H1 (cell line): ENCODE data around the gene OR52I1. TPM values are rescaled to one million over a fixed set of nuclear protein-coding genes. Genes with fewer than 3 reads are reported as not detected.

Experiments used
- CTCF ChIA-PET: fragments of 300-600 bp; sonication (Branson Sonifier 250); formaldehyde crosslinking; loops from one replicate; lab custom pipeline; 2021; ENCODE audit not compliant: partially characterized antibody; lab: Charles Lee
- POLR2A ChIA-PET: fragments of 300-600 bp; sonication (Branson Sonifier 250); formaldehyde crosslinking; loops from one replicate; lab custom pipeline; 2021; ENCODE audit warnings: inconsistent platforms; ENCODE audit not compliant: partially characterized antibody; lab: Charles Lee
- DNase-seq, 2 experiments: peaks; one replicate each; pipeline versions ENCODE4 v3.0.0 to v3.0.0-alpha.2; 2010 to 2022; ENCODE audit warnings: low spot score in 2 of 2, low read depth in 1 of 2, mixed read lengths in 1 of 2
- FAIRE-seq: peaks from 2 replicates; lab custom pipeline; 2011; peaks lifted over from hg19 to GRCh38; lab: Jason Lieb, UNC
- H2AFZ ChIP-seq: 2 replicates; pipeline ENCODE4 v1.8.1; 2012; ENCODE audit warnings: low read length, inconsistent platforms
- H2AK5ac ChIP-seq: 2 replicates; pipeline ENCODE4 v1.6.1; 2013; ENCODE audit warnings: low read depth, low read length
- H2BK120ac ChIP-seq: replicated peaks from 2 replicates; pipeline ENCODE3; 2013; ENCODE audit warnings: low read depth, low read length, inconsistent platforms
- H2BK12ac ChIP-seq: 2 replicates; pipeline ENCODE4 v1.6.1; 2013; ENCODE audit warnings: low read depth, low read length
- H2BK15ac ChIP-seq: 2 replicates; pipeline ENCODE4 v1.6.1; 2013; ENCODE audit warnings: low read length
- H2BK20ac ChIP-seq: 2 replicates; pipeline ENCODE4 v1.6.1; 2013; ENCODE audit warnings: low read length
- H2BK5ac ChIP-seq: 2 replicates; pipeline ENCODE4 v1.6.1; 2013; ENCODE audit warnings: low read depth, low read length
- H3K14ac ChIP-seq: 2 replicates; pipeline ENCODE4 v1.6.1; 2013; ENCODE audit warnings: inconsistent platforms; ENCODE audit not compliant: insufficient read length
- H3K18ac ChIP-seq: 2 replicates; pipeline ENCODE4 v1.6.1; 2013; ENCODE audit warnings: low read length; ENCODE audit errors: extremely low read depth
- H3K23ac ChIP-seq: 2 replicates; pipeline ENCODE4 v1.6.1; 2013; ENCODE audit warnings: inconsistent platforms; ENCODE audit not compliant: insufficient read length
- H3K23me2 ChIP-seq: 2 replicates; pipeline ENCODE4 v1.6.1; 2013; ENCODE audit warnings: low read depth, low read length
- H3K27ac ChIP-seq: 2 replicates; pipeline ENCODE4 v1.6.1; 2011; ENCODE audit warnings: low read depth, low read length, inconsistent platforms
- H3K27me3 ChIP-seq, 4 experiments: replicated peaks in 1 of 4; 1 replicate in 1 of 4; 2 replicates in 3 of 4; pipeline versions ENCODE4 v1.6.1 to v1.8.1; 2011 to 2013; ENCODE audit warnings: low read length in 3 of 4, mild to moderate bottlenecking in 3 of 4, inconsistent platforms in 2 of 4, mixed read lengths in 2 of 4, moderate library complexity in 1 of 4; ENCODE audit not compliant: control insufficient read depth in 3 of 4, insufficient read depth in 3 of 4; ENCODE audit errors: extremely low read depth in 1 of 4
- H3K36me3 ChIP-seq, 4 experiments: 2 replicates each; pipeline versions ENCODE4 v1.6.1 to v1.8.1; 2011 to 2013; ENCODE audit warnings: mild to moderate bottlenecking in 4 of 4, low read length in 3 of 4, moderate library complexity in 2 of 4, control low read depth in 1 of 4, inconsistent platforms in 1 of 4; ENCODE audit not compliant: insufficient read depth in 4 of 4, control insufficient read depth in 2 of 4
- H3K4ac ChIP-seq: replicated peaks from 2 replicates; pipeline ENCODE3; 2013; ENCODE audit warnings: low read length, low read depth, mixed read lengths, inconsistent platforms; ENCODE audit not compliant: insufficient read length
- H3K4me1 ChIP-seq, 4 experiments: replicated peaks in 1 of 4; 1 replicate in 1 of 4; 2 replicates in 3 of 4; pipeline versions ENCODE4 v1.6.1 to v1.8.1; 2011 to 2013; ENCODE audit warnings: low read length in 3 of 4, inconsistent platforms in 2 of 4, mixed read lengths in 1 of 4; ENCODE audit not compliant: insufficient read depth in 4 of 4, control insufficient read depth in 3 of 4
- H3K4me2 ChIP-seq, 2 experiments: 2 replicates each; pipeline versions ENCODE4 v1.6.1 to v1.8.1; 2011 to 2013; ENCODE audit warnings: low read depth in 2 of 2, low read length in 2 of 2, control low read depth in 1 of 2, inconsistent platforms in 1 of 2, mild to moderate bottlenecking in 1 of 2; ENCODE audit not compliant: insufficient read depth in 1 of 2
- H3K4me3 ChIP-seq, 4 experiments: fragments of 200-600, 300-600 bp in 1 of 4; sonication (generic), shearing (Covaris generic), sonication (Bioruptor Twin) in 1 of 4; 2 replicates each; pipeline versions ENCODE4 v1.5.1 to v1.8.1; 2011 to 2016; ENCODE audit warnings: low read length in 4 of 4, low read depth in 3 of 4, control low read depth in 2 of 4, inconsistent platforms in 2 of 4, mild to moderate bottlenecking in 2 of 4, mixed read lengths in 1 of 4, moderate library complexity in 1 of 4; ENCODE audit not compliant: insufficient read depth in 2 of 4; ENCODE audit errors: extremely low read depth in 1 of 4
- H3K56ac ChIP-seq: replicated peaks from 2 replicates; pipeline ENCODE3; 2013; ENCODE audit warnings: low read depth, mild to moderate bottlenecking, mixed read lengths, low read length, inconsistent platforms; ENCODE audit not compliant: insufficient read length
- H3K79me1 ChIP-seq: 2 replicates; pipeline ENCODE4 v1.6.1; 2013; ENCODE audit warnings: low read depth, low read length, control low read depth
- H3K79me2 ChIP-seq, 2 experiments: 2 replicates each; pipeline versions ENCODE4 v1.6.1 to v1.8.1; 2012 to 2013; ENCODE audit warnings: low read length in 2 of 2, mild to moderate bottlenecking in 2 of 2, inconsistent platforms in 1 of 2; ENCODE audit not compliant: insufficient read depth in 2 of 2, control insufficient read depth in 1 of 2
- H3K9ac ChIP-seq, 4 experiments: replicated peaks in 1 of 4; 1 replicate in 1 of 4; 2 replicates in 3 of 4; pipeline versions ENCODE4 v1.6.1 to v1.8.1; 2011 to 2013; ENCODE audit warnings: low read depth in 3 of 4, low read length in 3 of 4, control low read depth in 2 of 4, mild to moderate bottlenecking in 2 of 4, moderate library complexity in 2 of 4, inconsistent platforms in 1 of 4; ENCODE audit errors: extremely low read depth in 1 of 4
- H3K9me3 ChIP-seq, 2 experiments: 2 replicates each; pipeline versions ENCODE4 v1.6.1 to v1.8.1; 2012 to 2013; ENCODE audit warnings: mild to moderate bottlenecking in 2 of 2, moderate library complexity in 2 of 2, control low read depth in 1 of 2, inconsistent platforms in 1 of 2, low read depth in 1 of 2, low read length in 1 of 2, mixed read lengths in 1 of 2; ENCODE audit not compliant: insufficient read depth in 2 of 2
- H4K20me1 ChIP-seq, 2 experiments: replicated peaks in 1 of 2; 2 replicates each; pipeline versions ENCODE3 to v1.8.1; 2011 to 2013; ENCODE audit warnings: inconsistent platforms in 2 of 2, low read length in 2 of 2, mild to moderate bottlenecking in 1 of 2; ENCODE audit not compliant: insufficient read depth in 2 of 2, control insufficient read depth in 1 of 2
- H4K5ac ChIP-seq: 2 replicates; pipeline ENCODE4 v1.6.1; 2013; ENCODE audit warnings: low read length, low read depth, mixed read lengths, inconsistent platforms; ENCODE audit not compliant: insufficient read length
- H4K8ac ChIP-seq: 2 replicates; pipeline ENCODE4 v1.8.0; 2013; ENCODE audit warnings: mild to moderate bottlenecking, moderate library complexity, low read length, inconsistent platforms; ENCODE audit not compliant: insufficient read depth; ENCODE audit errors: extremely low read depth
- H4K91ac ChIP-seq: replicated peaks from 2 replicates; pipeline ENCODE3; 2013; ENCODE audit warnings: low read length, mixed read lengths, inconsistent platforms; ENCODE audit not compliant: insufficient read length
- ASH2L ChIP-seq: fragments of 200-600, 300-600 bp; sonication (generic); IDR thresholded peaks from one replicate; pipeline ENCODE4 v1.7.1; 2017; ENCODE audit warnings: low read length
- CEBPB ChIP-seq: IDR thresholded peaks from 2 replicates; pipeline ENCODE4 v1.6.1; 2012; ENCODE audit warnings: low read depth, low read length
- EP300 ChIP-seq, 2 experiments: IDR thresholded peaks; 1 replicate in 1 of 2; 2 replicates in 1 of 2; pipeline ENCODE4 v1.6.1; 2011 to 2012; ENCODE audit warnings: low read depth in 2 of 2, low read length in 2 of 2, mild to moderate bottlenecking in 2 of 2, borderline replicate concordance in 1 of 2, inconsistent platforms in 1 of 2, moderate library complexity in 1 of 2
- EZH2 ChIP-seq: fragments of 200-600 bp; sonication (generic); IDR thresholded peaks from 2 replicates; pipeline ENCODE4 v1.7.1; 2012; ENCODE audit warnings: low read depth, mild to moderate bottlenecking, moderate library complexity, low read length, inconsistent platforms; ENCODE audit not compliant: severe bottlenecking
- GTF2F1 ChIP-seq: IDR thresholded peaks from 2 replicates; pipeline ENCODE4 v1.6.1; 2012; ENCODE audit warnings: low read depth, low read length, improper control_type of control experiment, borderline replicate concordance
- PHF8 ChIP-seq: fragments of 200-600 bp; sonication (generic); conservative IDR thresholded peaks from 2 replicates; pipeline ENCODE4 v1.7.1; 2012; ENCODE audit warnings: low read depth, mild to moderate bottlenecking, inconsistent platforms, low read length, moderate library complexity
- SAP30 ChIP-seq: fragments of 300-600 bp; sonication (generic); IDR thresholded peaks from 2 replicates; pipeline ENCODE4 v1.7.1; 2012; ENCODE audit warnings: low read length, moderate library complexity, mild to moderate bottlenecking, inconsistent platforms; ENCODE audit not compliant: insufficient read depth, insufficient replicate concordance
- SIRT6 ChIP-seq: IDR thresholded peaks from one replicate; pipeline ENCODE4 v1.7.1; 2012; ENCODE audit warnings: low read length, inconsistent platforms
- SIX5 ChIP-seq: IDR thresholded peaks from 2 replicates; pipeline ENCODE4 v1.6.1; 2011; ENCODE audit warnings: mild to moderate bottlenecking, low read depth, low read length
- SP2 ChIP-seq: IDR thresholded peaks from 2 replicates; pipeline ENCODE4 v1.6.1; 2012; ENCODE audit warnings: mild to moderate bottlenecking, low read length, inconsistent platforms
- SP4 ChIP-seq: IDR thresholded peaks from 2 replicates; pipeline ENCODE4 v1.6.1; 2012; ENCODE audit warnings: low read length, inconsistent platforms
- SUZ12 ChIP-seq: fragments of 200-600 bp; sonication (generic); IDR thresholded peaks from 2 replicates; pipeline ENCODE4 v1.6.1; 2012; ENCODE audit warnings: mild to moderate bottlenecking, inconsistent platforms, low read length, moderate library complexity, mixed read lengths
- TAF1 ChIP-seq: IDR thresholded peaks from 2 replicates; pipeline ENCODE4 v1.6.1; 2011; ENCODE audit warnings: mild to moderate bottlenecking, low read depth, low read length
- YY1 ChIP-seq: IDR thresholded peaks from 2 replicates; pipeline ENCODE4 v1.6.1; 2011; ENCODE audit warnings: low read depth, mild to moderate bottlenecking, low read length
- WGBS, 2 experiments: shearing (Covaris generic) in 1 of 2; methylation state at CpG; one replicate each; pipeline versions ENCODE4 v1.1.6 to v1.1.7; 2013 to 2015; ENCODE audit warnings: low lambda C conversion rate in 2 of 2, mixed read lengths in 2 of 2, inconsistent platforms in 1 of 2, low coverage in 1 of 2, missing lambda C conversion rate in 1 of 2; ENCODE audit not compliant: insufficient replicate concordance in 2 of 2, insufficient coverage in 1 of 2, insufficient read length in 1 of 2; ENCODE audit errors: extremely low coverage in 1 of 2, missing lambda C conversion rate in 1 of 2; 5-methylcytosine and 5-hydroxymethylcytosine counted together
- polyA plus RNA-seq, 7 experiments: library from polyadenylated mRNA; depleted of rRNA in 3 of 7; stranded (reverse) in 5 of 7; unstranded in 2 of 7; fragments of >200 nt in 5 of 7; fragments of 200-250 nt in 2 of 7; gene quantifications; 1 replicate in 5 of 7; 2 replicates in 1 of 7; 4 replicates in 1 of 7; pipeline versions ENCODE4 v1.2.1 to v1.2.3, GENCODE V29; 2011 to 2013; ENCODE audit warnings: missing spikeins in 2 of 7, mixed read lengths in 2 of 7
- total RNA-seq: library from RNA; stranded (reverse); fragmentation: NEBNext Ultra II Directional; extraction: Animal tissue kit (Norgen Biotek cat#: 25700); gene quantifications from 2 replicates; pipeline ENCODE4 v1.2.1, GENCODE V29; 2021

The OR52I1 gene
- total and polyA plus RNA-seq, 2 of the 8 experiments (the other 6 are each of a cell fraction or from before 2014, with no cell fraction given): not detected

DNA sequence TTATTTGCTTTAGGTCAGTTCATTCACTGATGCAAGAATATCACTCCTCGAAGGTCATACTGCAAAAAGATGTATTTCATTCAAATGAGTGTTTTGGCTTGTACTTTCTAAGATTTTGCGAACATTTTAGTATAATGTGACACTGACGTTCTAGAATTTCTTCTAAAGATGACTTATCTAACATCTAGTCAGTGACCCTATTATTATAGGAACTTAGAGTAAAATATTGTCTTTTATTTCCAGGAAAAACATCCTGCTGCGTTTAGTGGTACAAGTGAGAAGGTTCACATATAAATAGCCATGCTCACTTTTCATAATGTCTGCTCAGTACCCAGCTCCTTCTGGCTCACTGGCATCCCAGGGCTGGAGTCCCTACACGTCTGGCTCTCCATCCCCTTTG lies 48.9 kb upstream of the OR52I1 start, which contains the start of gene OR52M1:
Gene OR52M1, plus strand, starts transcription at position 301 of the 400 bp plus-strand sequence. Its CDS starts 0 bp downstream, at position 301.
- Histone ChIP-seq H3K23me2 (no peaks in the 10 kb centered on the region), H3K4ac (no peak within 1 kb of the TSS), H3K14ac (no peak within 1 kb of the TSS), H2BK5ac (no peak within 1 kb of the TSS), H3K4me1 (no peaks in the 10 kb centered on the region), H2BK12ac (no peak within 1 kb of the TSS), H3K27me3 (no peaks in the 10 kb centered on the region), H3K9me3 (no peaks in the 10 kb centered on the region), H3K79me2 (no peaks in the 10 kb centered on the region), H4K91ac (no peak within 1 kb of the TSS), H3K36me3 (no peaks in the 10 kb centered on the region), H3K4me3 (no peak within 1 kb of the TSS), H3K27ac (no peak within 1 kb of the TSS), H2BK20ac (no peak within 1 kb of the TSS), H4K20me1 (no peaks in the 10 kb centered on the region), H3K23ac (no peak within 1 kb of the TSS), H2BK120ac (no peak within 1 kb of the TSS), H4K8ac (no peak within 1 kb of the TSS), H3K4me2 (no peak within 1 kb of the TSS), H2AFZ (no peak within 1 kb of the TSS), H3K18ac (no peak within 1 kb of the TSS), H3K79me1 (no peaks in the 10 kb centered on the region)
- ChIA-PET CTCF (interaction anchor here (0.5 to 8.2 kb wide), 3 partner anchors 21 to 364 kb away, joined by 3 to 172 read pairs (median 5); no protein-coding TSS in a partner anchor), POLR2A (no interaction called here)
- WGBS, 2 experiments: 88% methylated on average over 5 of the region's 5 CpGs; no CpG with 5 or more reads in 1 of the 2 experiments
- no peak for FAIRE-seq
- TF ChIP-seq CEBPB: no peak
- TF ChIP-seq SAP30: no peak
- TF ChIP-seq TAF1: no peak
- TF ChIP-seq SIRT6: no peak
- no peak for TF ChIP-seq SUZ12
- no peak for TF ChIP-seq YY1
- no peak for TF ChIP-seq SP4
- TF ChIP-seq GTF2F1: no peak
- TF ChIP-seq ASH2L: no peak
- TF ChIP-seq SP2: no peak
- TF ChIP-seq PHF8: no peak
- TF ChIP-seq EP300 (IDR thresholded peaks at IDR 0.05; ENCODE audit: borderline replicate concordance in 1 of 2, low read depth in 2 of 2, low read length in 2 of 2): no peak
- TF ChIP-seq EZH2: no peak
- TF ChIP-seq SIX5: no peak
- TF ChIP-seq, all 59 proteins: peak for 0
- no peak within 1 kb of the TSS for H3K9ac ChIP-seq
- no peak within 1 kb of the TSS for H4K5ac ChIP-seq
- H2AK5ac ChIP-seq: no peak within 1 kb of the TSS
- H3K56ac ChIP-seq: no peak within 1 kb of the TSS
- DNase-seq: no peak
- H2BK15ac ChIP-seq: no peak within 1 kb of the TSS
